HL-60 (cell line): Measurements from ENCODE around the gene DCLK2.

Source experiments
- DNase-seq, 2 experiments: peaks; one replicate each; pipeline ENCODE4 v3.0.0-alpha.2; 2010 to 2020; ENCODE audit warnings: low read depth in 1 of 2, low spot score in 1 of 2
- H3K27ac ChIP-seq: fragments of 250-450 bp; sonication (Bioruptor Pico); replicated peaks from 2 replicates; pipeline ENCODE4 v1.5.1; 2020; ENCODE audit warnings: mild to moderate bottlenecking, moderate library complexity
- H3K27me3 ChIP-seq: fragments of 250-450 bp; sonication (Bioruptor Pico); 2 replicates; pipeline ENCODE4 v1.5.1; 2021; ENCODE audit warnings: mild to moderate bottlenecking, moderate library complexity; ENCODE audit not compliant: insufficient read depth, poor library complexity, severe bottlenecking
- H3K4me3 ChIP-seq: replicated peaks from 2 replicates; pipeline ENCODE4 v1.5.1; 2011; ENCODE audit warnings: mild to moderate bottlenecking, control low read depth, low read length; ENCODE audit not compliant: insufficient read depth
- CTCF ChIP-seq: IDR thresholded peaks from one replicate; pipeline ENCODE4 v1.5.1; 2011; ENCODE audit warnings: low read length, control low read depth, inconsistent platforms; ENCODE audit not compliant: insufficient read depth
- GABPA ChIP-seq: IDR thresholded peaks from 2 replicates; pipeline ENCODE4 v1.6.1; 2012; ENCODE audit warnings: low read depth
- POLR2AphosphoS5 ChIP-seq: IDR thresholded peaks from 2 replicates; pipeline ENCODE4 v1.6.1; 2012; ENCODE audit warnings: low read depth
- REST ChIP-seq: IDR thresholded peaks from 2 replicates; pipeline ENCODE4 v1.6.1; 2012; ENCODE audit warnings: low read depth; ENCODE audit not compliant: insufficient replicate concordance
- SPI1 ChIP-seq: IDR thresholded peaks from 2 replicates; pipeline ENCODE4 v1.6.1; 2012; ENCODE audit warnings: low read depth, mild to moderate bottlenecking, borderline replicate concordance

Gene DCLK2

GRCh38 chr4:150061086-150061776 is 17.0 kb upstream of the DCLK2 start:
- no peak for DNase-seq
- TF ChIP-seq GABPA (no peak), SPI1 (no peak), CTCF (no peak), POLR2AphosphoS5 (no peak), REST (no peak)
- Histone ChIP-seq H3K27ac (no peak overlapping the region), H3K27me3 (no peaks in the 10 kb centered on the region), H3K4me3 (no peak overlapping the region)

GRCh38 chr4:150063128-150063527 is 15.1 kb upstream of the DCLK2 start:
- no peak for DNase-seq
- no peak overlapping the region for H3K27ac ChIP-seq
- TF ChIP-seq REST, result no peak
- TF ChIP-seq POLR2AphosphoS5, result no peak
- no peak for TF ChIP-seq CTCF
- TF ChIP-seq SPI1, result peak; percentile 34; the same call in 1 of the 2 replicates
- no peak for TF ChIP-seq GABPA
- no peaks in the 10 kb centered on the region for H3K27me3 ChIP-seq
- no peak overlapping the region for H3K4me3 ChIP-seq

- no peak for DNase-seq
- H3K4me3 ChIP-seq, result no peak overlapping the region
- TF ChIP-seq GABPA (no peak), SPI1 (no peak), POLR2AphosphoS5 (no peak), REST (no peak), CTCF (no peak)
- no peaks in the 10 kb centered on the region for H3K27me3 ChIP-seq
- H3K27ac ChIP-seq, result no peak overlapping the region
Measured at GRCh38 chr4:150065740-150066139, 12.5 kb upstream of the DCLK2 start.
